Trophoblast cell (in vitro differentiated cells and primary cell): ENCODE results near the gene PRXL2B.

Source experiments
- DNase-seq, 2 donors: peaks; one replicate each; pipeline ENCODE4 v3.0.0-alpha.2; 2016
- H2AFZ ChIP-seq: 2 replicates; pipeline ENCODE4 v1.6.1; 2013; ENCODE audit warnings: low read length, moderate library complexity, mild to moderate bottlenecking; ENCODE audit not compliant: insufficient read depth, poor library complexity
- H2AK5ac ChIP-seq: 2 replicates; pipeline ENCODE4 v1.6.1; 2013; ENCODE audit warnings: mild to moderate bottlenecking, low read length
- H2BK120ac ChIP-seq: 2 replicates; pipeline ENCODE4 v1.6.1; 2013; ENCODE audit warnings: low read length, mild to moderate bottlenecking, moderate library complexity; ENCODE audit not compliant: insufficient read depth, poor library complexity
- H2BK12ac ChIP-seq: 2 replicates; pipeline ENCODE4 v1.6.1; 2013; ENCODE audit warnings: mild to moderate bottlenecking, low read length, moderate library complexity
- H2BK5ac ChIP-seq: 2 replicates; pipeline ENCODE4 v1.6.1; 2013; ENCODE audit warnings: low read length, low read depth, moderate library complexity, mild to moderate bottlenecking; ENCODE audit not compliant: poor library complexity
- H3K14ac ChIP-seq: 2 replicates; pipeline ENCODE4 v1.6.1; 2013; ENCODE audit warnings: mild to moderate bottlenecking, low read length
- H3K18ac ChIP-seq: 2 replicates; pipeline ENCODE4 v1.6.1; 2013; ENCODE audit warnings: mild to moderate bottlenecking, low read length
- H3K23ac ChIP-seq: 2 replicates; pipeline ENCODE4 v1.6.1; 2013; ENCODE audit warnings: low read length
- H3K27ac ChIP-seq: 2 replicates; pipeline ENCODE4 v1.5.1; 2013; ENCODE audit warnings: low read depth, mild to moderate bottlenecking, inconsistent platforms, low read length, moderate library complexity
- H3K27me3 ChIP-seq: 2 replicates; pipeline ENCODE4 v1.6.1; 2013; ENCODE audit warnings: inconsistent platforms, mild to moderate bottlenecking, low read length, moderate library complexity; ENCODE audit not compliant: insufficient read depth
- H3K36me3 ChIP-seq, 2 experiments: 1 replicate in 1 of 2; 2 replicates in 1 of 2; pipeline ENCODE4 v1.6.1; 2013; ENCODE audit warnings: low read length in 2 of 2, mild to moderate bottlenecking in 2 of 2, moderate library complexity in 1 of 2; ENCODE audit not compliant: insufficient read depth in 2 of 2, control insufficient read depth in 1 of 2
- H3K4ac ChIP-seq: 2 replicates; pipeline ENCODE4 v1.6.1; 2013; ENCODE audit warnings: low read depth, mild to moderate bottlenecking, low read length, moderate library complexity
- H3K4me1 ChIP-seq, 2 experiments: 1 replicate in 1 of 2; 2 replicates in 1 of 2; pipeline ENCODE4 v1.6.1; 2013; ENCODE audit warnings: low read length in 2 of 2, mild to moderate bottlenecking in 2 of 2, moderate library complexity in 1 of 2; ENCODE audit not compliant: insufficient read depth in 2 of 2, control insufficient read depth in 1 of 2
- H3K4me2 ChIP-seq: 2 replicates; pipeline ENCODE4 v1.6.1; 2013; ENCODE audit warnings: inconsistent platforms, mild to moderate bottlenecking, low read length, moderate library complexity
- H3K4me3 ChIP-seq: 2 replicates; pipeline ENCODE4 v1.5.1; 2013; ENCODE audit warnings: mild to moderate bottlenecking, low read depth, low read length, inconsistent platforms
- H3K79me1 ChIP-seq: one replicate; pipeline ENCODE4 v1.6.1; 2013; ENCODE audit warnings: low read length
- H3K79me2 ChIP-seq: 2 replicates; pipeline ENCODE4 v1.6.1; 2013; ENCODE audit warnings: low read length, mild to moderate bottlenecking; ENCODE audit not compliant: control insufficient read depth, insufficient read depth, poor library complexity
- H3K9ac ChIP-seq: 2 replicates; pipeline ENCODE4 v1.6.1; 2013; ENCODE audit warnings: mild to moderate bottlenecking, low read length
- H3K9me3 ChIP-seq: 2 replicates; pipeline ENCODE4 v1.6.1; 2013; ENCODE audit warnings: low read depth, mild to moderate bottlenecking, control low read depth, inconsistent platforms, low read length; ENCODE audit not compliant: insufficient read depth
- H4K12ac ChIP-seq: 2 replicates; pipeline ENCODE4 v1.6.1; 2013; ENCODE audit warnings: low read depth, mild to moderate bottlenecking, low read length, moderate library complexity
- H4K8ac ChIP-seq: 2 replicates; pipeline ENCODE4 v1.6.1; 2013; ENCODE audit warnings: low read depth, mild to moderate bottlenecking, low read length, moderate library complexity
- H4K91ac ChIP-seq: one replicate; pipeline ENCODE4 v1.6.1; 2013; ENCODE audit warnings: low read depth, mild to moderate bottlenecking, low read length, moderate library complexity
- WGBS: extraction: QIAGEN DNeasy Blood & Tissue Kit; methylation state at CpG from one replicate; pipeline ENCODE4 v1.1.7; 2013; ENCODE audit warnings: missing lambda C conversion rate; ENCODE audit not compliant: insufficient read length, insufficient coverage; ENCODE audit errors: extremely low coverage; 5-methylcytosine and 5-hydroxymethylcytosine counted together

Gene PRXL2B

GRCh38 chr1:2559509-2560298 is 26.9 kb upstream of the PRXL2B start:
- Histone ChIP-seq H3K9ac (no peak overlapping the region), H2AK5ac (no peak overlapping the region), H3K4me1 (no peaks in the 10 kb centered on the region), H3K18ac (no peak overlapping the region), H3K27me3 (no peaks in the 10 kb centered on the region), H3K14ac (no peak overlapping the region), H4K91ac (no peak overlapping the region), H2BK12ac (no peak overlapping the region), H3K79me2 (no peaks in the 10 kb centered on the region), H3K4ac (no peak overlapping the region), H2BK5ac (no peak overlapping the region), H3K79me1 (no peaks in the 10 kb centered on the region), H4K8ac (no peak overlapping the region), H3K36me3 (no peaks in the 10 kb centered on the region), H3K4me3 (no peak overlapping the region), H2BK120ac (no peak overlapping the region), H3K23ac (no peak overlapping the region), H3K27ac (no peak overlapping the region), H3K4me2 (no peak overlapping the region), H3K9me3 (no peaks in the 10 kb centered on the region), H2AFZ (no peak overlapping the region), H4K12ac (no peak overlapping the region)
- no peak for DNase-seq
- WGBS, result no CpG with 5 or more reads among the region's 35 CpGs

- no peaks in the 10 kb centered on the region for H3K79me2 ChIP-seq
- H2AFZ ChIP-seq, result no peak overlapping the region
Observed at GRCh38 chr1:2560299-2561073, 26.1 kb upstream of the PRXL2B start.

GRCh38 chr1:2561446-2561845 is 25.1 kb upstream of the PRXL2B start:
- Histone ChIP-seq H3K79me2 (no peaks in the 10 kb centered on the region), H2BK12ac (no peak overlapping the region)

More at GRCh38 chr1:2560299-2561073, 26.1 kb upstream of the PRXL2B start:
- Histone ChIP-seq H2BK12ac (no peak overlapping the region), H3K4me3 (no peak overlapping the region), H3K23ac (no peak overlapping the region), H3K14ac (no peak overlapping the region), H2BK120ac (no peak overlapping the region), H3K9ac (no peak overlapping the region), H3K27ac (no peak overlapping the region), H3K4me2 (no peak overlapping the region), H3K4me1 (no peaks in the 10 kb centered on the region), H2AK5ac (no peak overlapping the region), H3K79me1 (no peaks in the 10 kb centered on the region), H4K8ac (no peak overlapping the region), H2BK5ac (no peak overlapping the region), H3K27me3 (no peaks in the 10 kb centered on the region), H3K4ac (no peak overlapping the region), H4K12ac (no peak overlapping the region), H3K9me3 (no peaks in the 10 kb centered on the region), H3K36me3 (no peaks in the 10 kb centered on the region), H3K18ac (no peak overlapping the region), H4K91ac (no peak overlapping the region)
- no CpG with 5 or more reads among the region's 15 CpGs for WGBS
- DNase-seq, result no peak

GRCh38 chr1:2561898-2562895 is 24.4 kb upstream of the PRXL2B start:
- H3K79me1 ChIP-seq, result no peaks in the 10 kb centered on the region
- no peak overlapping the region for H4K91ac ChIP-seq
- WGBS, result no CpG with 5 or more reads among the region's 24 CpGs
- no peak overlapping the region for H2BK12ac ChIP-seq
- no peak overlapping the region for H3K9ac ChIP-seq
- H3K4me1 ChIP-seq, result no peaks in the 10 kb centered on the region
- H4K8ac ChIP-seq, result no peak overlapping the region
- no peak overlapping the region for H3K23ac ChIP-seq
- H3K36me3 ChIP-seq, result no peaks in the 10 kb centered on the region
- H2AFZ ChIP-seq, result no peak overlapping the region
- H3K18ac ChIP-seq, result no peak overlapping the region
- H3K14ac ChIP-seq, result no peak overlapping the region
- H4K12ac ChIP-seq, result no peak overlapping the region
- no peaks in the 10 kb centered on the region for H3K79me2 ChIP-seq
- no peak overlapping the region for H3K4me2 ChIP-seq
- H2AK5ac ChIP-seq, result no peak overlapping the region
- H2BK5ac ChIP-seq, result no peak overlapping the region
- H3K27ac ChIP-seq, result no peak overlapping the region
- H3K9me3 ChIP-seq, result no peaks in the 10 kb centered on the region
- H2BK120ac ChIP-seq, result no peak overlapping the region
- no peak for DNase-seq
- H3K4me3 ChIP-seq, result no peak overlapping the region
- no peaks in the 10 kb centered on the region for H3K27me3 ChIP-seq
- no peak overlapping the region for H3K4ac ChIP-seq

More at GRCh38 chr1:2561446-2561845, 25.1 kb upstream of the PRXL2B start:
- H2AK5ac ChIP-seq, result no peak overlapping the region
- no peak overlapping the region for H3K9ac ChIP-seq
- no peak overlapping the region for H2AFZ ChIP-seq
- WGBS, result no CpG with 5 or more reads among the region's 11 CpGs
- H3K27me3 ChIP-seq, result no peaks in the 10 kb centered on the region
- H3K4me3 ChIP-seq, result no peak overlapping the region
- H2BK120ac ChIP-seq, result no peak overlapping the region
- H3K36me3 ChIP-seq, result no peaks in the 10 kb centered on the region
- H4K8ac ChIP-seq, result no peak overlapping the region
- no peak overlapping the region for H3K27ac ChIP-seq
- H2BK5ac ChIP-seq, result no peak overlapping the region
- H3K4me2 ChIP-seq, result no peak overlapping the region
- no peak overlapping the region for H3K4ac ChIP-seq
- H3K79me1 ChIP-seq, result no peaks in the 10 kb centered on the region
- H3K23ac ChIP-seq, result no peak overlapping the region
- H4K91ac ChIP-seq, result no peak overlapping the region
- H3K14ac ChIP-seq, result no peak overlapping the region
- H3K18ac ChIP-seq, result no peak overlapping the region
- no peak for DNase-seq
- H3K4me1 ChIP-seq, result no peaks in the 10 kb centered on the region
- no peak overlapping the region for H4K12ac ChIP-seq
- H3K9me3 ChIP-seq, result no peaks in the 10 kb centered on the region
